HG03196 (cell line): Measurements from ENCODE around the gene SAMD10.
"Not testable (repeated sequence)": the region's sequence is repeated elsewhere in the genome, so short reads cannot be mapped to it uniquely, and the experiment has no call there.

Source experiments
- ATAC-seq: cut with Tn5 transposase; IDR thresholded peaks from one replicate; pipeline ENCODE4 v1.9.1; 2021; ENCODE audit not compliant: unreplicated experiment

The SAMD10 gene

GRCh38 chr20:63942969-63943807 lies 36.3 kb downstream of the SAMD10 start:
- ATAC-seq, result no peak

GRCh38 chr20:63942250-63942951 lies 37.0 kb downstream of the SAMD10 start:
- ATAC-seq, result no peak

- no peak for ATAC-seq
Measured at GRCh38 chr20:63941282-63942081, 38.0 kb downstream of the SAMD10 start.

GRCh38 chr20:63940472-63941266 lies 38.8 kb downstream of the SAMD10 start:
- no peak for ATAC-seq

- ATAC-seq, result no peak
Measured at GRCh38 chr20:63940071-63940471, 39.4 kb downstream of the SAMD10 start.

GRCh38 chr20:63939061-63939935 lies 40.1 kb downstream of the SAMD10 start:
- ATAC-seq, result no peak

GRCh38 chr20:63937596-63937995 lies 41.8 kb downstream of the SAMD10 start:
- no peak for ATAC-seq

GRCh38 chr20:63935447-63935846 lies 44.0 kb downstream of the SAMD10 start:
- no peak for ATAC-seq

- no peak for ATAC-seq
Measured at GRCh38 chr20:63934271-63935068, 45.0 kb downstream of the SAMD10 start.

- ATAC-seq, result no peak
Measured at GRCh38 chr20:63933646-63934045, 45.8 kb downstream of the SAMD10 start.

- no peak for ATAC-seq
Measured at GRCh38 chr20:63932606-63933160, 46.8 kb downstream of the SAMD10 start.

GRCh38 chr20:63931735-63932134 lies 47.7 kb downstream of the SAMD10 start:
- no peak for ATAC-seq

- no peak for ATAC-seq
Measured at GRCh38 chr20:63930971-63931553, 48.4 kb downstream of the SAMD10 start.

- not testable (repeated sequence) for ATAC-seq
Measured at GRCh38 chr20:63929473-63929883, 50.0 kb downstream of the SAMD10 start.

GRCh38 chr20:63929071-63929470 lies 50.4 kb downstream of the SAMD10 start:
- ATAC-seq, result no peak

GRCh38 chr20:63926298-63926697 lies 53.1 kb downstream of the SAMD10 start:
- no peak for ATAC-seq

GRCh38 chr20:63924241-63924640 lies 55.2 kb downstream of the SAMD10 start:
- no peak for ATAC-seq
